ENCODE results near the gene AZI2. TPM values are rescaled to one million over a fixed set of nuclear protein-coding genes. Genes with fewer than 3 reads are reported as not detected.

Gene AZI2
- total RNA-seq, 4 donors from 2014 or later, result 27.6 to 90.9 (median 59.2) TPM

DNA sequence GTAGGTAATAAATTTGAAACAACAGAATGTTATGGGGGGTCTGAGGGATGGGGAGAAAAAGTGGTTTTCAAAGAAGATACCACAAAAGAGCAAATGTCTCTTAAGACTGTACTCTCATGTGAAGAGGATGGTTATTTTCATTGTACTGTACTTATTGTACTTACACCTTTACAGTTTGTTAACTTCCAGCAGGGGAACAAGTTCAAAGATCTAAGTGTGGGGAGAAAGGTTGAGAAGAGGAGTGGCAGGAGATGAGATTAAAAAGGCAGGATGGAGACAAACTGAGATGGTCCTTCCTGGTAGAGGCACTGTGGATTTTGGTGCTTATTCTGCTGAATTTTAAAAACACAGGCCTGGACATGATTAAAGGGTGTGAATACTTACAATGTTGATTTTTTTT lies 5.5 kb downstream of the AZI2 start:
- in situ Hi-C loops (cut with MboI; ENCODE audit: low sequenced_read_pairs in 4 of 4), result no loop called here
- Histone ChIP-seq H3K27me3 (no peaks in the 10 kb centered on the region), H3K36me3 (peaks cover 0 to 16% of the 10 kb centered on the region in 2 donors), H3K9me3 (no peaks in the 10 kb centered on the region), H3K27ac (no peak overlapping the region), H3K4me1 (peaks cover 42 to 44% of the 10 kb centered on the region in 2 donors), H3K4me3 (no peak overlapping the region)
- TF ChIP-seq POLR2A (IDR thresholded peaks at IDR 0.05), result no peak
- TF ChIP-seq CTCF (IDR thresholded peaks at IDR 0.05 in 4 of 5, conservative IDR thresholded peaks at IDR 0.05 in 1 of 5), result no peak
- intact Hi-C loops (cut with DNase I; ENCODE audit: low total_unique reads), result loop anchor here (10.0 kb wide), 1 partner anchor 942 kb away; the partner anchor contains the start of gene RBMS3
- ATAC-seq (no peak), DNase-seq (no peak)

- intact Hi-C loops (cut with DNase I; ENCODE audit: low total_unique reads), result no loop called here
- no peaks in the 10 kb centered on the region for H3K9me3 ChIP-seq
- DNase-seq (no peak), ATAC-seq (no peak)
- no peak overlapping the region for H3K4me3 ChIP-seq
- peaks cover 0 to 2% of the 10 kb centered on the region in 2 donors for H3K4me1 ChIP-seq
- H3K27me3 ChIP-seq, result no peaks in the 10 kb centered on the region
- no peak overlapping the region for H3K27ac ChIP-seq
- TF ChIP-seq POLR2A (IDR thresholded peaks at IDR 0.05), result no peak
- no peak for TF ChIP-seq CTCF (IDR thresholded peaks at IDR 0.05 in 4 of 5, conservative IDR thresholded peaks at IDR 0.05 in 1 of 5)
- peaks cover 0 to 38% of the 10 kb centered on the region in 2 donors for H3K36me3 ChIP-seq
- in situ Hi-C loops (cut with MboI; ENCODE audit: low sequenced_read_pairs in 4 of 4), result no loop called here
These were observed 11.4 kb downstream of the AZI2 start for GRCh38 chr3:28337230-28337629.

DNA sequence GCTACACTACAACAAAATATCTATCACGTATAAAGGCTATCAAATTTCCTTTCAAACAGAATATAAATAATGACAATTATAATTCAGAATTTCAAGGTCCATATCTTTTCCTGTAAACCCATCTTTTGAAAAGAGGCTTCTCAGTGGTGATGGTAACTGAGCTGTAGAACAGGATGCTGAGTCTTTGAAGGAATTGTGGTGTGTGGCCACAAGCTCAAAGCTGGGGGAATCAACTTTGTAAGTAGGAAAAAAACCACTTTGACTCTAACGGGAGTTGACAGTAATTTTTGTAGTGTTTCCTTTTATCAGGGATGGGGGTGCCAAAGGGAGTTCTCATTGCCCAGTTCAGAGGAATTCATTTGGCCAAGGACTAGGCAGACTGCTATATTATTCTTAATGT lies 13.4 kb downstream of the AZI2 start:
- TF ChIP-seq CTCF (IDR thresholded peaks at IDR 0.05 in 4 of 5, conservative IDR thresholded peaks at IDR 0.05 in 1 of 5) (no peak), POLR2A (IDR thresholded peaks at IDR 0.05) (no peak)

DNA sequence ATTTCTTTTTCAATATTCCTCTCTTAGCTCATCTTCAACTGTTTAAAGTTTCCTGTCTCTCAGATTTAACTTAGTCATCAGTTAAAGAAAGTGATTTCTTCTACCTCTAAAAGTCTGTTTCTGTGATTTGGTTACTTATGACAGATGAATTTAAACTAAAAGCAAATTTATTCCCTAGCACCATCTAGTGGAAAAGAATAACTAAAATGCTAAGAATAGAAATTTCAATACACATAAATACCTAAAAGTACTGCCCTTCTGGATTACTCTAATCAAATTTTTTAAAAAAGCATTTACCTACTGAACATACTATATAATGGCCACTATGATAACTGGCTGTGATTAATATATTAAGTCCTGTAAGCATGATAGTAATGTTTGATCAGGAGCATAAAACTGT lies 14.1 kb downstream of the AZI2 start:
- Histone ChIP-seq H3K36me3 (peaks cover 0 to 48% of the 10 kb centered on the region in 2 donors), H3K27me3 (no peaks in the 10 kb centered on the region), H3K27ac (no peak overlapping the region), H3K4me1 (no peaks in the 10 kb centered on the region), H3K9me3 (no peaks in the 10 kb centered on the region), H3K4me3 (no peak overlapping the region)
- ATAC-seq, result no peak
- in situ Hi-C loops (cut with MboI; ENCODE audit: low sequenced_read_pairs in 4 of 4), result no loop called here
- intact Hi-C loops (cut with DNase I; ENCODE audit: low total_unique reads), result no loop called here
- TF ChIP-seq CTCF (IDR thresholded peaks at IDR 0.05 in 4 of 5, conservative IDR thresholded peaks at IDR 0.05 in 1 of 5) (no peak), POLR2A (IDR thresholded peaks at IDR 0.05) (no peak)
- DNase-seq, result no peak

More for the DNA sequence above, 13.4 kb downstream of the AZI2 start:
- no peak overlapping the region for H3K4me3 ChIP-seq
- no peaks in the 10 kb centered on the region for H3K4me1 ChIP-seq
- no peaks in the 10 kb centered on the region for H3K9me3 ChIP-seq
- intact Hi-C loops (cut with DNase I; ENCODE audit: low total_unique reads), result no loop called here
- no peaks in the 10 kb centered on the region for H3K27me3 ChIP-seq
- peaks cover 0 to 49% of the 10 kb centered on the region in 2 donors for H3K36me3 ChIP-seq
- ATAC-seq (no peak), DNase-seq (no peak)
- H3K27ac ChIP-seq, result no peak overlapping the region
- in situ Hi-C loops (cut with MboI; ENCODE audit: low sequenced_read_pairs in 4 of 4), result no loop called here

All from gastrocnemius medialis (tissue), 4 donors.